OCI-LY3 (cell line): ENCODE data around the gene NOP9.
A peak's percentile ranks its signal among the peaks of the same experiment; 100 is the strongest.

Experiments
- H2AFZ ChIP-seq: fragments of 200-600, 300-600 bp; shearing (Covaris generic); 2 replicates; pipeline ENCODE4 v1.6.0; 2014; ENCODE audit warnings: antibody characterized with exemption, low read depth, low read length
- H3K27ac ChIP-seq: fragments of 200-600, 300-600 bp; sonication (generic); 2 replicates; pipeline ENCODE4 v1.5.1; 2014; ENCODE audit warnings: mild to moderate bottlenecking, low read length, moderate library complexity, mixed read lengths
- H3K27me3 ChIP-seq: fragments of 200-600, 300-600 bp; sonication (generic); 2 replicates; pipeline ENCODE4 v1.6.1; 2014; ENCODE audit warnings: low read depth, low read length, mixed read lengths
- H3K36me3 ChIP-seq: fragments of 200-600, 300-600 bp; sonication (generic); replicated peaks from 2 replicates; pipeline ENCODE3; 2014; ENCODE audit warnings: low read depth, low read length, mixed read lengths
- H3K4me1 ChIP-seq: fragments of 300-600, 200-600 bp; sonication (generic); 2 replicates; pipeline ENCODE4 v1.6.1; 2014; ENCODE audit warnings: low read length, mixed read lengths
- H3K4me2 ChIP-seq: fragments of 200-600, 300-600 bp; sonication (generic); 2 replicates; pipeline ENCODE4 v1.6.1; 2014; ENCODE audit warnings: low read length, mixed read lengths
- H3K4me3 ChIP-seq: fragments of 300-600, 200-600 bp; sonication (generic); 2 replicates; pipeline ENCODE4 v1.5.1; 2014; ENCODE audit warnings: antibody characterized with exemption, mild to moderate bottlenecking, low read length, moderate library complexity
- H3K79me2 ChIP-seq: fragments of 300-600, 200-600 bp; shearing (Covaris generic); 2 replicates; pipeline ENCODE4 v1.6.1; 2014; ENCODE audit warnings: mild to moderate bottlenecking, low read length, mixed read lengths
- H3K9ac ChIP-seq: fragments of 300-600, 200-600 bp; shearing (Covaris generic); 2 replicates; pipeline ENCODE4 v1.6.0; 2014; ENCODE audit warnings: mild to moderate bottlenecking, low read length, moderate library complexity
- H3K9me3 ChIP-seq: fragments of 200-600, 300-600 bp; shearing (Covaris generic); 2 replicates; pipeline ENCODE4 v1.6.1; 2014; ENCODE audit warnings: low read length, mixed read lengths; ENCODE audit not compliant: insufficient read depth
- H4K20me1 ChIP-seq: fragments of 200-600, 300-600 bp; sonication (generic); 2 replicates; pipeline ENCODE4 v1.6.1; 2016; ENCODE audit warnings: low read length, mixed read lengths; ENCODE audit not compliant: insufficient read depth
- CTCF ChIP-seq: fragments of 200-600, 300-600 bp; sonication (generic); IDR thresholded peaks from 2 replicates; pipeline ENCODE4 v1.5.1; 2014; ENCODE audit warnings: antibody characterized with exemption, low read length, low read depth
- EZH2phosphoT487 ChIP-seq: fragments of 200-600 bp; shearing (Covaris generic); IDR thresholded peaks from 2 replicates; pipeline ENCODE4 v1.6.1; 2018; ENCODE audit warnings: antibody characterized with exemption, mixed run types, low read depth

Gene NOP9

GRCh38 chr14:24286996-24287395, 12.7 kb upstream of the NOP9 start:
- H3K27ac ChIP-seq, result no peak overlapping the region
- peaks cover 29% of the 10 kb centered on the region for H3K4me1 ChIP-seq
- no peak overlapping the region for H3K4me3 ChIP-seq
- peaks cover 13% of the 10 kb centered on the region for H3K27me3 ChIP-seq
- TF ChIP-seq EZH2phosphoT487 (no peak), CTCF (no peak)
- H3K9me3 ChIP-seq, result no peaks in the 10 kb centered on the region
- H3K4me2 ChIP-seq, result no peak overlapping the region
- H3K9ac ChIP-seq, result no peak overlapping the region
- no peak overlapping the region for H2AFZ ChIP-seq
- peaks cover 10% of the 10 kb centered on the region for H3K36me3 ChIP-seq
- H3K79me2 ChIP-seq, result no peaks in the 10 kb centered on the region
- peaks cover 24% of the 10 kb centered on the region for H4K20me1 ChIP-seq

DNA sequence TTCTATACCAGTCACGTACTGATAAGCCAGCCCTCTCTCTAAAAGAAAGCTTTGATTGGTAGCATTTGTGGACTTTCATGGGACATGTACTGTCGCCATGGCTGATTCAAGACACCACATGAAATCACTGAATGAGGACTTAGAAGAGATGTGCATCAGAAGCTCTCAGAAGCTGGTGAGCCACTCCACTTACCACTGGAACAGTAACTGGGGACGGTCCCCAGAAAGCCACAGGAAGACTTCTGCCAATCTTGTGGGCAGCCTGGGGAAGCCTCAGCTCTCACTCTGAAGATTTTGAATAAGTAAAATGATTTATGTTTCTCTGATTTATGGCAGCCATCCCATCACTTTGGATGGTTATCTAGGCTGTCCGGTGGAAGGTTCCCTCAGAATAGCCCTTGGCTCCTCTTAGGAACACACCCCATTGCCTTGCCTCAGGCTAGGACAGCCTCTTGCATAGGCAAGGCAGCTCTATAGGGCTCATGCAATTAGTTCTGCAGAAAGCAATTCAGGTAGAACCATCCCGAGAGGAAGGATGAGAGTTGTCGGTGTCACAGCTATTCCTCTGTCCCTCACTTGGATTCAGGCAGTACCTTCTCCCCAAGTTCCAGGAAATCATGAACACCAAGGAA, 9.9 kb upstream of the NOP9 start:
- Histone ChIP-seq H3K4me1 (peaks cover 31% of the 10 kb centered on the region), H3K36me3 (peaks cover 14% of the 10 kb centered on the region), H3K27ac (no peak overlapping the region), H3K9me3 (no peaks in the 10 kb centered on the region), H3K79me2 (no peaks in the 10 kb centered on the region), H3K27me3 (peaks cover 13% of the 10 kb centered on the region), H4K20me1 (peaks cover 24% of the 10 kb centered on the region), H3K9ac (no peak overlapping the region), H3K4me3 (no peak overlapping the region), H2AFZ (no peak overlapping the region), H3K4me2 (peak overlapping the region; percentile 49)
- TF ChIP-seq EZH2phosphoT487, result no peak
- no peak for TF ChIP-seq CTCF

- TF ChIP-seq EZH2phosphoT487 (no peak), CTCF (no peak)
- no peaks in the 10 kb centered on the region for H3K79me2 ChIP-seq
- no peaks in the 10 kb centered on the region for H3K9me3 ChIP-seq
- no peak overlapping the region for H3K4me2 ChIP-seq
- H3K36me3 ChIP-seq, result peaks cover 17% of the 10 kb centered on the region
- H4K20me1 ChIP-seq, result peaks cover 24% of the 10 kb centered on the region
- H3K27ac ChIP-seq, result no peak overlapping the region
- no peak overlapping the region for H3K9ac ChIP-seq
- no peak overlapping the region for H3K4me3 ChIP-seq
- H3K27me3 ChIP-seq, result peaks cover 13% of the 10 kb centered on the region
- H2AFZ ChIP-seq, result no peak overlapping the region
- peaks cover 31% of the 10 kb centered on the region for H3K4me1 ChIP-seq
Measured at GRCh38 chr14:24290746-24291145, 8.9 kb upstream of the NOP9 start.

DNA sequence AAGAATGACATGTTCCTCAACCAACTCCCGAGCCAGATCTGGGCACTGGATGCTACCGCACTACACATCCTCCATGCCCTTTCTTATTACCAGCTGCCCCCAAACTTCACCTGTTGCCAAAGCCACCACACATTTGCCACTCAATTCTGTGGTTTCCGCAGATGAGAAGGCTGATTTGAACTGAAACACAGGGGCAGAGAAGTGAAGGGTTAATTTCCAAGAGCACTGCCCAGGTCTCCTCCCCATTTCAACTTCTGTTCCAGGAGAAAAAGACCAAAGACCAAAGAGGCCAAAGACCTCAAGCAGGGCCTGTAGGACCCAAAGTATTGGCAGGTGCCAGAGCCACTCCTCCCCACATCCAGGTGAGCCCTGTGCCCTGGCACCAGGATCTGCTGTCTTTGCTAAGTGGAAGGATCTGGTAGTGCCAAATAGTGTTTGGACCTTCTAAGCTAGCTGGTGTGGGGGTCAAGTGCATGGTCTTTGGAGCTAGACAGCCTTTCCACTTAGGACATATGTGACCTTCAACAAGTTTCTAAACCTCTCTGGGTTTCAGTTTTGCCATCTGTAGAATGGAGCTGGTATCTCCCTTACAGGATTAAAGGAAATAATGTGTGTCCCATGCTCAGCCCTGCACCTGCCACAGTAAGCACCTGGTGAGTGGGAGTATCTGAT, 8.1 kb upstream of the NOP9 start:
- Histone ChIP-seq H3K27ac (no peak overlapping the region), H3K9me3 (no peaks in the 10 kb centered on the region), H3K27me3 (peaks cover 13% of the 10 kb centered on the region), H3K9ac (no peak overlapping the region), H3K36me3 (peaks cover 21% of the 10 kb centered on the region), H4K20me1 (peaks cover 24% of the 10 kb centered on the region), H3K79me2 (no peaks in the 10 kb centered on the region), H3K4me1 (peaks cover 33% of the 10 kb centered on the region), H3K4me3 (no peak overlapping the region), H3K4me2 (peak overlapping the region; percentile 35), H2AFZ (no peak overlapping the region)
- TF ChIP-seq EZH2phosphoT487, result no peak
- TF ChIP-seq CTCF, result no peak
